Measurements from ENCODE around the gene FOXC1.

DNA sequence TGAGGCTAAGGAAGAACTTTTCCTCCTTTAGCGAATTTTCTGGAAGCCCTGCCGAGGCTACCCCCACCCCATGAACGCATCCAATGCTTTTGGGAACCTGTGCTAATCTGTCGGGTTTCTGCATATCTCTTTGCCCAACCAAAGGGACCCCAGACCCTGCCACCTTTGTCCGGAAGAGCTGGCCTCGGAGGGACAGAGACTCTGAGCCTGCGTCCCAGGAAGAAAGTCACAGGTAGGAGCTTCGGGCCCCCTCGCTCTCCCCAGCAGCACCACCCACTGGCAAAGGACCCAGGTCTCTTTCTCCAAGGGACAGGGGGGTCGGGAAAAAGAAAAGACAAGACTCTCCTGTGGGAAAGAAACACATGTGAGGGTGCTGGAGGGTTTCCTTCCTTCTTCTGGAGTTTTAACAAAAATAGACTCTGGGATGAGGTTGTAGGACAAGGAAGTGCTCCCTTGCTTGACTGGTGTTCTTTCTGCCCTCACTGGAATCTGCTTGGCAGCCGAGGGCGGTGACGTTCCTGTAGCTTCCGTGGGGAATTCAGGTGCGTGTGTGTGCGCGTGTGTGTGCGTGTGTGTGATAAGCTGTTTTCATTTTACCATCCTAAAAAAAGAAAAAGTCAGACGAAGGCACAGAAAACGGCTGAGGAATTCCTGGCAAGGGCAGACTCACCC is 16.3 kb upstream of the FOXC1 start:
- TF ChIP-seq, protein P1, sequence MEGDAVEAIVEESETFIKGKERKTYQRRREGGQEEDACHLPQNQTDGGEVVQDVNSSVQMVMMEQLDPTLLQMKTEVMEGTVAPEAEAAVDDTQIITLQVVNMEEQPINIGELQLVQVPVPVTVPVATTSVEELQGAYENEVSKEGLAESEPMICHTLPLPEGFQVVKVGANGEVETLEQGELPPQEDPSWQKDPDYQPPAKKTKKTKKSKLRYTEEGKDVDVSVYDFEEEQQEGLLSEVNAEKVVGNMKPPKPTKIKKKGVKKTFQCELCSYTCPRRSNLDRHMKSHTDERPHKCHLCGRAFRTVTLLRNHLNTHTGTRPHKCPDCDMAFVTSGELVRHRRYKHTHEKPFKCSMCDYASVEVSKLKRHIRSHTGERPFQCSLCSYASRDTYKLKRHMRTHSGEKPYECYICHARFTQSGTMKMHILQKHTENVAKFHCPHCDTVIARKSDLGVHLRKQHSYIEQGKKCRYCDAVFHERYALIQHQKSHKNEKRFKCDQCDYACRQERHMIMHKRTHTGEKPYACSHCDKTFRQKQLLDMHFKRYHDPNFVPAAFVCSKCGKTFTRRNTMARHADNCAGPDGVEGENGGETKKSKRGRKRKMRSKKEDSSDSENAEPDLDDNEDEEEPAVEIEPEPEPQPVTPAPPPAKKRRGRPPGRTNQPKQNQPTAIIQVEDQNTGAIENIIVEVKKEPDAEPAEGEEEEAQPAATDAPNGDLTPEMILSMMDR (IDR thresholded peaks at IDR 0.05): no peak
- no peak for TF ChIP-seq EZH2 (IDR thresholded peaks at IDR 0.05; ENCODE audit: borderline replicate concordance, insufficient read depth, low read depth, low read length, poor library complexity, severe bottlenecking)

Data from B cell (primary cell).